Esophagus squamous epithelium (tissue), 5 donors: ENCODE results near the gene CCT5. TPM values are rescaled to one million over a fixed set of nuclear protein-coding genes. Genes with fewer than 3 reads are reported as not detected.

Experiments used
- DNase-seq: peaks from one replicate; lab custom pipeline; 2025; lab: John Stamatoyannopoulos, UW
- H3K27ac ChIP-seq, 4 donors: fragments of 200-600 bp; sonication (generic); one replicate each; pipeline ENCODE4 v1.5.1; 2016 to 2019; ENCODE audit warnings: mild to moderate bottlenecking in 1 of 4
- H3K27me3 ChIP-seq, 4 donors: fragments of 200-600 bp; sonication (generic); 1 replicate in 3 of 4; 2 replicates in 1 of 4; pipeline versions ENCODE4 v1.5.1 to v1.6.0; 2017 to 2021; ENCODE audit warnings: antibody characterized with exemption in 1 of 4
- H3K36me3 ChIP-seq, 3 donors: fragments of 200-600 bp; sonication (generic); one replicate each; pipeline ENCODE4 v1.5.1; 2016 to 2019
- H3K4me1 ChIP-seq, 3 donors: fragments of 200-600 bp; sonication (generic); one replicate each; pipeline ENCODE4 v1.5.1; 2017 to 2019
- H3K4me3 ChIP-seq, 4 donors: fragments of 200-600 bp; sonication (generic); 1 replicate in 3 of 4; 2 replicates in 1 of 4; pipeline ENCODE4 v1.5.1; 2016 to 2019; ENCODE audit warnings: mild to moderate bottlenecking in 2 of 4, moderate library complexity in 1 of 4
- H3K9me3 ChIP-seq, 3 donors: fragments of 200-600 bp; sonication (generic); one replicate each; pipeline ENCODE4 v1.5.1; 2016 to 2019
- POLR2A ChIP-seq, 4 donors: fragments of 450-650 bp; IDR thresholded peaks; one replicate each; pipeline ENCODE4 v1.6.1; 2017; ENCODE audit warnings: antibody characterized with exemption in 4 of 4, mild to moderate bottlenecking in 4 of 4, moderate library complexity in 3 of 4
- WGBS, 2 donors: methylation state at CpG; one replicate each; pipeline ENCODE4 v1.1.5; 2018; 5-methylcytosine and 5-hydroxymethylcytosine counted together
- intact Hi-C: fragments of 100-400 bp; cut with DNase I; formaldehyde crosslinking; loops from one replicate; pipeline ENCODE4 v1.15.0; 2022
- total RNA-seq, 4 donors: library from RNA; depleted of rRNA; stranded (reverse); fragments of >200 nt; gene quantifications; one replicate each; pipeline ENCODE4 v1.1.0, GENCODE V29; 2016
- TF ChIP-seq, protein P1 (sequence below), 6 experiments: fragments of 450-650 bp in 4 of 6; fragments of 200-600 bp in 2 of 6; sonication (generic) in 2 of 6; IDR thresholded peaks; one replicate each; pipeline ENCODE4 v1.5.1; 2016 to 2019; ENCODE audit warnings: antibody characterized with exemption in 6 of 6, mild to moderate bottlenecking in 4 of 6, moderate library complexity in 4 of 6
- donor health status: DM: yes; HTN: yes; CAD: no.

Gene CCT5
- total RNA-seq, 4 donors from 2014 or later, result 122 to 331 (median 226) TPM

DNA sequence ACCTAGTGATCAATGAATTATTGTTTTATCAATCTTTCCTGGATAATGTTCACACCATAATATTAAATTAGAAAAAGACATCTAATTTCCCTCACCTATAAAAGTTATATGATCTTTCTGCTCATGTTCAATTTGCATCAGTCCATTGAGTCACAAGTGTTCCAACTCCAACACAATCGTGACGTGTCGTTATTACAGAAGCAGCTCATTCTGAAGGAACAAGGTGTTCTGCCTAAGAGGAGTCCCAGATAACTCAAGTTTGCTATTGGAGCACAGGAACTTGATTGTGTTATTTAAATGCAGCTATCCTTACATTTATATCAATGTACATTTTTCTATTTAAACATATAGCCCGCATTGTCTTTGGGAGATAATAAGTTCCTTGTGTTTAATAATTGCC lies 31.0 kb upstream of the CCT5 start:
- no peaks in the 10 kb centered on the region for H3K36me3 ChIP-seq
- no peaks in the 10 kb centered on the region for H3K4me1 ChIP-seq
- DNase-seq, result no peak
- H3K4me3 ChIP-seq, result no peak overlapping the region
- H3K27ac ChIP-seq, result no peak overlapping the region
- no peak for TF ChIP-seq POLR2A (IDR thresholded peaks at IDR 0.05)
- TF ChIP-seq, protein P1, sequence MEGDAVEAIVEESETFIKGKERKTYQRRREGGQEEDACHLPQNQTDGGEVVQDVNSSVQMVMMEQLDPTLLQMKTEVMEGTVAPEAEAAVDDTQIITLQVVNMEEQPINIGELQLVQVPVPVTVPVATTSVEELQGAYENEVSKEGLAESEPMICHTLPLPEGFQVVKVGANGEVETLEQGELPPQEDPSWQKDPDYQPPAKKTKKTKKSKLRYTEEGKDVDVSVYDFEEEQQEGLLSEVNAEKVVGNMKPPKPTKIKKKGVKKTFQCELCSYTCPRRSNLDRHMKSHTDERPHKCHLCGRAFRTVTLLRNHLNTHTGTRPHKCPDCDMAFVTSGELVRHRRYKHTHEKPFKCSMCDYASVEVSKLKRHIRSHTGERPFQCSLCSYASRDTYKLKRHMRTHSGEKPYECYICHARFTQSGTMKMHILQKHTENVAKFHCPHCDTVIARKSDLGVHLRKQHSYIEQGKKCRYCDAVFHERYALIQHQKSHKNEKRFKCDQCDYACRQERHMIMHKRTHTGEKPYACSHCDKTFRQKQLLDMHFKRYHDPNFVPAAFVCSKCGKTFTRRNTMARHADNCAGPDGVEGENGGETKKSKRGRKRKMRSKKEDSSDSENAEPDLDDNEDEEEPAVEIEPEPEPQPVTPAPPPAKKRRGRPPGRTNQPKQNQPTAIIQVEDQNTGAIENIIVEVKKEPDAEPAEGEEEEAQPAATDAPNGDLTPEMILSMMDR (IDR thresholded peaks at IDR 0.05), result no peak
- intact Hi-C loops, result no loop called here
- WGBS, 2 donors, result 88 to 91% methylated on average over 4 of the region's 4 CpGs
- H3K9me3 ChIP-seq, result no peaks in the 10 kb centered on the region
- no peaks in the 10 kb centered on the region for H3K27me3 ChIP-seq

DNA sequence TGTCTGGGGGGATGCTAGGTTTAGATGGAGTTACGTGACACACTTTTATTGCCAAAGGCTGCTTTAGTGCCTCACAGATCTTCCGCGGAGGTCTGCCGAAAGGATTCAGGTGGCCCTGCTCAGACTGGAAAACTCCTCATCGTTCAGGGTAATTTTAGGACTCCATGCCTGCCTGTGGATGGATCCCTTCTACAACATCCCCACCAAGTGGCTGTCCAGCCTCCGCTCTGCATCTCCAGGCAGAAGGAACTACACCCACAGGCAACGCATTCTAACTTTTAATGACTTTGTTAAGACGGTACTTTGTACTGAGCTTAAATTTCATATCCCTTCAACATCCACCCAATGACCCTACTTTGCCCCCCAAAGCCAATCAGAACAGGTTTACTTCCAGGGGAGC lies 29.8 kb upstream of the CCT5 start:
- H3K4me3 ChIP-seq, result no peak overlapping the region
- TF ChIP-seq, protein P1 (IDR thresholded peaks at IDR 0.05), result no peak
- no peak for TF ChIP-seq POLR2A (IDR thresholded peaks at IDR 0.05)
- no peaks in the 10 kb centered on the region for H3K9me3 ChIP-seq
- intact Hi-C loops, result no loop called here
- no peak for DNase-seq
- H3K27ac ChIP-seq, result no peak overlapping the region
- WGBS, 2 donors, result 78 to 81% methylated on average over 8 of the region's 8 CpGs
- H3K4me1 ChIP-seq, result no peaks in the 10 kb centered on the region
- H3K36me3 ChIP-seq, result no peaks in the 10 kb centered on the region
- H3K27me3 ChIP-seq, result no peaks in the 10 kb centered on the region

DNA sequence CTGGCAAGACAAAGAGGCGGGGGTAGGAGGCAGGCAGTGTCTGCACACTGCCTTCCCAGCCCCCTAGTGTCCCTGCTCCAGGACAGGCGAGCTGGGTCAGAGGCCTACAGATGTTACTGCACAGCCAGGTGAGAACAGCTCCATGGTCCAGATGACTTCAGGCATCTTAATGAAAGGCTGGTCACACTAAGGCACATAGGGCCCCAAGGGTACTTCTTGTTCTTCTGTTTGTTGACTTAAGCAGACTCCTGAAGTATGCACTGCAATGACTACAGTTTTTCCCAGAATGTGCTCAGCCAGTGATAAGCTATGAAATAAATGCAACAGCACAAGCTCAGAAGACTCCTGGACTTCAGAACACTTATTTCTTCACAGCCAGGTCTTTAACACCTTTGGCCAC lies 27.8 kb upstream of the CCT5 start:
- Histone ChIP-seq H3K27me3 (no peaks in the 10 kb centered on the region), H3K4me3 (no peak overlapping the region), H3K4me1 (no peaks in the 10 kb centered on the region), H3K36me3 (peaks cover 0 to 2% (median 0%) of the 10 kb centered on the region in 3 donors), H3K27ac (no peak overlapping the region), H3K9me3 (no peaks in the 10 kb centered on the region)
- no peak for DNase-seq
- intact Hi-C loops, result no loop called here
- TF ChIP-seq POLR2A (IDR thresholded peaks at IDR 0.05), result no peak
- TF ChIP-seq, protein P1 (IDR thresholded peaks at IDR 0.05), result no peak
- 93 to 100% methylated on average over 2 of the region's 2 CpGs for WGBS, 2 donors

DNA sequence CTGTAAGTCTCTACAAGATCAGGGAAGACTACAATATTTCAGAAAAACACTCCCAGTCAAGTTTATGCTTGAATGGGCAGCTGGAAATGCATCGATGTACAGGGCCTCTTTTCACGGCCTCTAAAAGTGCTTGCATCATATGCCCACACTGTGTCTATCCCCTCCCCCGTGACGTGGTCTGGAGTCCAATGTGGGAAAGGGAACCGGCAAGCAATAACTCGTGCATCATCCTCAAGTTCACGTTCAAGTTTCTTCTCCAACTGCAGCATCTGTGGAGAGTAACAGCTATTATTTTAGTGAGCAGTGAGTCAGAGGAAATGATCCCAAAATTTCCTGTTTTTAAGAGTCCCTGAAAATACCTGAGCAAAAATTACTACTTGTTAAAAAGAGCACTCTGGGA lies 22.7 kb upstream of the CCT5 start:
- Histone ChIP-seq H3K36me3 (peaks cover 0 to 13% (median 0%) of the 10 kb centered on the region in 3 donors), H3K27me3 (no peaks in the 10 kb centered on the region), H3K27ac (no peak overlapping the region), H3K9me3 (no peaks in the 10 kb centered on the region), H3K4me3 (no peak overlapping the region), H3K4me1 (no peaks in the 10 kb centered on the region)
- no peak for DNase-seq
- TF ChIP-seq, protein P1 (IDR thresholded peaks at IDR 0.05), result no peak
- no peak for TF ChIP-seq POLR2A (IDR thresholded peaks at IDR 0.05)
- 83 to 94% methylated on average over 6 of the region's 7 CpGs for WGBS, 2 donors
- intact Hi-C loops, result no loop called here

DNA sequence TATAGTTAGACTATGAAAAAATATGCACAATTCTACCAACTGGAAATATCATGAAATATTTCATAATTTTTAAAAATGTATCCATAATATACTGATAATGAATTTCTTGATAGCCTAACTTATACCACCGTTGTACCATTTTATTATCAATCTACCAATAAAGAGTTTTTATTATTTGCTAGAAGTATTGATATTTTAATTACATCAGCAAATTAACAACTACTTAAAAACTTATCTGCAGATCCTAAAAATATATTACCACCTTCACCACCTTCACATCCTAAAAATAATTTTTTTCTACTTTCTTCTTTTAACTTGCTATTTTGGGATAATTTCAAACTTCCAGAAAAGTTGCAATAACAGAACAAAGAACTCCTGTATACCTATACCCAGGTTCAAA lies 21.8 kb upstream of the CCT5 start:
- no peaks in the 10 kb centered on the region for H3K9me3 ChIP-seq
- H3K4me3 ChIP-seq, result no peak overlapping the region
- no peak for DNase-seq
- no peaks in the 10 kb centered on the region for H3K4me1 ChIP-seq
- intact Hi-C loops, result no loop called here
- H3K36me3 ChIP-seq, result peaks cover 0 to 20% (median 0%) of the 10 kb centered on the region in 3 donors
- 85 to 97% methylated on average over 1 of the region's 1 CpG for WGBS, 2 donors
- no peak overlapping the region for H3K27ac ChIP-seq
- no peaks in the 10 kb centered on the region for H3K27me3 ChIP-seq
- no peak for TF ChIP-seq POLR2A (IDR thresholded peaks at IDR 0.05)
- TF ChIP-seq, protein P1 (IDR thresholded peaks at IDR 0.05), result no peak
